Activated naive CD8-positive, alpha-beta T cell treated with anti-CD3 and anti-CD28 coated beads, Interleukin-2, amount 50 U/mL, for 24 hours (primary cell): ENCODE results near the gene IL6R.

Experiments used
- ATAC-seq: fragments of 150-1000 bp; cut with Tn5 transposase; one replicate; pipeline ENCODE4 v1.10.0; 2021
- DNase-seq: peaks from one replicate; pipeline ENCODE4 v3.0.0; 2021
- H3K27ac Mint-ChIP-seq: one replicate; pipeline ENCODE4 v1.8.0; 2021; ENCODE audit warnings: mild to moderate bottlenecking, mixed read lengths
- H3K27me3 Mint-ChIP-seq: one replicate; pipeline ENCODE4 v1.8.0; 2021; ENCODE audit warnings: mixed read lengths
- H3K36me3 Mint-ChIP-seq: one replicate; pipeline ENCODE4 v1.8.0; 2021; ENCODE audit warnings: low read depth, mixed read lengths
- H3K4me1 Mint-ChIP-seq: one replicate; pipeline ENCODE4 v1.8.0; 2021; ENCODE audit warnings: mixed read lengths
- H3K4me3 Mint-ChIP-seq: one replicate; pipeline ENCODE4 v1.8.0; 2021; ENCODE audit warnings: mild to moderate bottlenecking, moderate library complexity, mixed read lengths
- H3K9me3 Mint-ChIP-seq: one replicate; pipeline ENCODE4 v1.8.0; 2021; ENCODE audit warnings: mixed read lengths

Gene IL6R

GRCh38 chr1:154429118-154429517, 24.0 kb downstream of the IL6R start:
- H3K9me3 Mint-ChIP-seq: no peaks in the 10 kb centered on the region
- no peak overlapping the region for H3K4me3 Mint-ChIP-seq
- ATAC-seq: no peak
- H3K4me1 Mint-ChIP-seq: peaks cover 34% of the 10 kb centered on the region
- H3K36me3 Mint-ChIP-seq: no peaks in the 10 kb centered on the region
- no peaks in the 10 kb centered on the region for H3K27me3 Mint-ChIP-seq
- no peak overlapping the region for H3K27ac Mint-ChIP-seq
- no peak for DNase-seq

GRCh38 chr1:154429841-154430611, 24.9 kb downstream of the IL6R start:
- ATAC-seq (no peak), DNase-seq (no peak)
- Mint-ChIP-seq H3K27me3 (no peaks in the 10 kb centered on the region), H3K36me3 (no peaks in the 10 kb centered on the region), H3K9me3 (no peaks in the 10 kb centered on the region), H3K4me1 (peaks cover 34% of the 10 kb centered on the region), H3K4me3 (no peak overlapping the region), H3K27ac (no peak overlapping the region)

GRCh38 chr1:154430903-154431302, 25.8 kb downstream of the IL6R start:
- Mint-ChIP-seq H3K27ac (no peak overlapping the region), H3K36me3 (no peaks in the 10 kb centered on the region), H3K27me3 (no peaks in the 10 kb centered on the region), H3K4me1 (peaks cover 33% of the 10 kb centered on the region), H3K9me3 (no peaks in the 10 kb centered on the region), H3K4me3 (no peak overlapping the region)
- ATAC-seq (no peak), DNase-seq (no peak)

GRCh38 chr1:154431586-154432373, 26.6 kb downstream of the IL6R start:
- Mint-ChIP-seq H3K36me3 (no peaks in the 10 kb centered on the region), H3K27ac (peak overlapping the region; percentile 57), H3K4me3 (peak overlapping the region; percentile 28), H3K9me3 (no peaks in the 10 kb centered on the region), H3K27me3 (no peaks in the 10 kb centered on the region), H3K4me1 (peaks cover 31% of the 10 kb centered on the region)
- ATAC-seq (peak; percentile 90), DNase-seq (peak; percentile 44)

GRCh38 chr1:154433161-154433764, 28.1 kb downstream of the IL6R start:
- peak; percentile 12 for ATAC-seq
- H3K4me1 Mint-ChIP-seq: peaks cover 35% of the 10 kb centered on the region

GRCh38 chr1:154434346-154435085, 29.4 kb downstream of the IL6R start:
- no peak overlapping the region for H3K27ac Mint-ChIP-seq
- H3K27me3 Mint-ChIP-seq: no peaks in the 10 kb centered on the region

More at GRCh38 chr1:154433161-154433764, 28.1 kb downstream of the IL6R start:
- no peaks in the 10 kb centered on the region for H3K9me3 Mint-ChIP-seq
- H3K27me3 Mint-ChIP-seq: no peaks in the 10 kb centered on the region
- H3K27ac Mint-ChIP-seq: peak overlapping the region; percentile 47
- H3K36me3 Mint-ChIP-seq: no peaks in the 10 kb centered on the region
- peak; percentile 36 for DNase-seq
- no peak overlapping the region for H3K4me3 Mint-ChIP-seq

GRCh38 chr1:154435599-154436200, 30.6 kb downstream of the IL6R start:
- no peaks in the 10 kb centered on the region for H3K27me3 Mint-ChIP-seq
- H3K4me1 Mint-ChIP-seq: peaks cover 53% of the 10 kb centered on the region
- H3K36me3 Mint-ChIP-seq: no peaks in the 10 kb centered on the region
- DNase-seq (no peak), ATAC-seq (no peak)
- no peak overlapping the region for H3K27ac Mint-ChIP-seq
- H3K9me3 Mint-ChIP-seq: no peaks in the 10 kb centered on the region
- no peak overlapping the region for H3K4me3 Mint-ChIP-seq

More at GRCh38 chr1:154434346-154435085, 29.4 kb downstream of the IL6R start:
- H3K9me3 Mint-ChIP-seq: no peaks in the 10 kb centered on the region
- ATAC-seq: no peak
- H3K4me1 Mint-ChIP-seq: peaks cover 44% of the 10 kb centered on the region
- no peaks in the 10 kb centered on the region for H3K36me3 Mint-ChIP-seq
- no peak for DNase-seq
- H3K4me3 Mint-ChIP-seq: no peak overlapping the region

GRCh38 chr1:154436433-154436832, 31.3 kb downstream of the IL6R start:
- H3K27ac Mint-ChIP-seq: no peak overlapping the region
- H3K9me3 Mint-ChIP-seq: no peaks in the 10 kb centered on the region
- ATAC-seq (no peak), DNase-seq (no peak)
- no peak overlapping the region for H3K4me3 Mint-ChIP-seq
- peaks cover 54% of the 10 kb centered on the region for H3K4me1 Mint-ChIP-seq
- H3K36me3 Mint-ChIP-seq: peaks cover 4% of the 10 kb centered on the region
- H3K27me3 Mint-ChIP-seq: no peaks in the 10 kb centered on the region

- ATAC-seq: peak; percentile 71
- DNase-seq: no peak
- Mint-ChIP-seq H3K9me3 (no peaks in the 10 kb centered on the region), H3K27me3 (peaks cover 8% of the 10 kb centered on the region), H3K27ac (peak overlapping the region; percentile 95), H3K4me1 (peaks cover 61% of the 10 kb centered on the region), H3K4me3 (peak overlapping the region; percentile 70), H3K36me3 (peaks cover 7% of the 10 kb centered on the region)
Observed at GRCh38 chr1:154440036-154440804, 35.1 kb downstream of the IL6R start.

GRCh38 chr1:154441241-154441888, 36.2 kb downstream of the IL6R start:
- no peak for ATAC-seq
- peak overlapping the region; percentile 34 for H3K27ac Mint-ChIP-seq
- H3K9me3 Mint-ChIP-seq: no peaks in the 10 kb centered on the region
- no peak overlapping the region for H3K4me3 Mint-ChIP-seq
- H3K36me3 Mint-ChIP-seq: peaks cover 7% of the 10 kb centered on the region
- H3K4me1 Mint-ChIP-seq: peaks cover 69% of the 10 kb centered on the region
- H3K27me3 Mint-ChIP-seq: peaks cover 8% of the 10 kb centered on the region
- no peak for DNase-seq

GRCh38 chr1:154442006-154442740, 37.0 kb downstream of the IL6R start:
- peak; percentile 33 for DNase-seq
- peaks cover 69% of the 10 kb centered on the region for H3K4me1 Mint-ChIP-seq
- H3K4me3 Mint-ChIP-seq: no peak overlapping the region
- ATAC-seq: no peak
- peaks cover 7% of the 10 kb centered on the region for H3K36me3 Mint-ChIP-seq
- H3K27ac Mint-ChIP-seq: no peak overlapping the region
- H3K9me3 Mint-ChIP-seq: no peaks in the 10 kb centered on the region
- peaks cover 8% of the 10 kb centered on the region for H3K27me3 Mint-ChIP-seq

GRCh38 chr1:154443274-154444013, 38.3 kb downstream of the IL6R start:
- H3K27ac Mint-ChIP-seq: no peak overlapping the region
- peaks cover 8% of the 10 kb centered on the region for H3K27me3 Mint-ChIP-seq
- H3K9me3 Mint-ChIP-seq: no peaks in the 10 kb centered on the region
- H3K36me3 Mint-ChIP-seq: peaks cover 7% of the 10 kb centered on the region
- ATAC-seq (no peak), DNase-seq (no peak)
- peaks cover 64% of the 10 kb centered on the region for H3K4me1 Mint-ChIP-seq
- H3K4me3 Mint-ChIP-seq: no peak overlapping the region
